ENCODE results near the gene ECSCR. TPM values are rescaled to one million over a fixed set of nuclear protein-coding genes. Genes with fewer than 3 reads are reported as not detected.

The ECSCR gene
- total RNA-seq, 4 donors from 2014 or later = 2.2 to 4.8 (median 3.6) TPM; not detected in 1

DNA sequence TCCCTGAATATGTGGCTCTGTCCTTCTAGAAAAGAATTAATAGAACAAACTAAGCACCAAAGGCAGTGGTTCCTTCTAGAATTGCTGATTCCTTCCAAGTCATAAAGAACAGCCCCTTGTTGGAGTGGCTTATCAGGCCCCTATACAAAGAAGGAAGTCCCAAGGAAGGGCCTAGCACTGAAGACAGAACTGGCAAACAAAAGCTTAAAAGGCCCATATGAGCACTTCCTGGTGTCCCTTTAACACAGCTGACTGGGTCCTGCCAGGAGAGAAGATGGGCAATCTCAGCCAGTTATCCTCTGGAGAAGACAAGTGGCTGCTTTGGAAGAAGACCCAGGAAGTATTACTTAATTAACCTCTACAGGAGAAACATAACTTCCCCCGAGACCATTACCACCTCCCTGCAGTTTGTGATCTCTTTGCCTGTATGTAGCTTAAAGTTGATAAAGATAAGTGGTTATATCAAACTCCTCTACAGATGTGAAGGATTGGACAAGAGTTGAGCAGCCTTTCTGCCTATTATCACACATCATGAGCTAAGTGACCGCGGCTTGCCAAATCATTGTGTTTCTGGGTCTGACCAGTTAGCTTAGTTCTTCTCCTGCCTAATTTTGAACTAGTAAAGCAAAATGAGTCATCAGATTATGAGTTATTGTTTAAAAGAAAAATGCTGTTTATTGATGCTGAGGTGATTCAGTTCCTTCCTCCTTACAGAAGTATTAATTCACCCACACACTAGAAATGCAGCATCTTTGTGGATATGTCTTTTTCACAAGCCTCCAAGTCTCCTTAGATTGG, 33.3 kb upstream of the ECSCR start:
- Histone ChIP-seq H3K36me3 (no peaks in the 10 kb centered on the region), H3K4me1 (peaks cover 0 to 11% (median 4%) of the 10 kb centered on the region in 4 donors), H3K4me3 (no peak overlapping the region), H3K9me3 (no peaks in the 10 kb centered on the region), H3K27me3 (no peaks in the 10 kb centered on the region), H3K27ac (no peak overlapping the region)
- intact Hi-C loops (cut with DNase I; ENCODE audit: low total_unique reads) = no loop called here
- 91 to 92% methylated on average over 2 to 3 of the region's 3 CpGs for WGBS, 2 donors (ENCODE audit: low coverage in 1 of 2)
- in situ Hi-C loops (cut with MboI; ENCODE audit: low pct_ligation_motif_present in 1 of 4, low pct_unique_long_range_greater_than_20kb in 1 of 4, low sequenced_read_pairs in 3 of 4) = no loop called here
- DNase-seq = no peak
- TF ChIP-seq POLR2AphosphoS5 (IDR thresholded peaks at IDR 0.05) = no peak
- TF ChIP-seq EP300 (IDR thresholded peaks at IDR 0.05; ENCODE audit: low read depth) = no peak
- TF ChIP-seq, protein P1, sequence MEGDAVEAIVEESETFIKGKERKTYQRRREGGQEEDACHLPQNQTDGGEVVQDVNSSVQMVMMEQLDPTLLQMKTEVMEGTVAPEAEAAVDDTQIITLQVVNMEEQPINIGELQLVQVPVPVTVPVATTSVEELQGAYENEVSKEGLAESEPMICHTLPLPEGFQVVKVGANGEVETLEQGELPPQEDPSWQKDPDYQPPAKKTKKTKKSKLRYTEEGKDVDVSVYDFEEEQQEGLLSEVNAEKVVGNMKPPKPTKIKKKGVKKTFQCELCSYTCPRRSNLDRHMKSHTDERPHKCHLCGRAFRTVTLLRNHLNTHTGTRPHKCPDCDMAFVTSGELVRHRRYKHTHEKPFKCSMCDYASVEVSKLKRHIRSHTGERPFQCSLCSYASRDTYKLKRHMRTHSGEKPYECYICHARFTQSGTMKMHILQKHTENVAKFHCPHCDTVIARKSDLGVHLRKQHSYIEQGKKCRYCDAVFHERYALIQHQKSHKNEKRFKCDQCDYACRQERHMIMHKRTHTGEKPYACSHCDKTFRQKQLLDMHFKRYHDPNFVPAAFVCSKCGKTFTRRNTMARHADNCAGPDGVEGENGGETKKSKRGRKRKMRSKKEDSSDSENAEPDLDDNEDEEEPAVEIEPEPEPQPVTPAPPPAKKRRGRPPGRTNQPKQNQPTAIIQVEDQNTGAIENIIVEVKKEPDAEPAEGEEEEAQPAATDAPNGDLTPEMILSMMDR (IDR thresholded peaks at IDR 0.05) = no peak
- TF ChIP-seq POLR2A (IDR thresholded peaks at IDR 0.05) = no peak

DNA sequence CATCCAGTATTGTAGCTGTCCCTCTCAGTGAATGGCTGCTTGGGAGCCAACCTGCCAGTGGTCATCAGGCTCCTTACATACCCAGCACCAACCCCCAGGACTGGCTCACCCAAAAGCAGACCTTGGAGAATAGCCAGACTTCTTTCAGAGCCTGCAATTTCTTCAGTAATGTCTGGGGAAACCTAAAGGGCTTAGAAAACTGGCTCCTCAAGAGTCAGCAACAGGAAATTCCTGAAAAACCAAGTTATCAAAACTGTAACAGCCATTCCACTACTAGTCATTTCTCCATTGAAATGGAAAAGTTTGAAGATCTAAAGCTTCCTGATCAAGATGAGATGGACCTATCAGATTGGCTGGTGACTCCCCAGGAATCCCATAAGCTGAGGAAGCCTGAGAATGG, 32.3 kb upstream of the ECSCR start:
- Histone ChIP-seq H3K36me3 (no peaks in the 10 kb centered on the region), H3K27me3 (no peaks in the 10 kb centered on the region), H3K27ac (no peak overlapping the region), H3K4me3 (no peak overlapping the region), H3K9me3 (no peaks in the 10 kb centered on the region), H3K4me1 (peaks cover 0 to 11% (median 4%) of the 10 kb centered on the region in 4 donors)
- in situ Hi-C loops (cut with MboI; ENCODE audit: low pct_ligation_motif_present in 1 of 4, low pct_unique_long_range_greater_than_20kb in 1 of 4, low sequenced_read_pairs in 3 of 4) = no loop called here
- intact Hi-C loops (cut with DNase I; ENCODE audit: low total_unique reads) = no loop called here
- TF ChIP-seq POLR2AphosphoS5 (IDR thresholded peaks at IDR 0.05) (no peak), EP300 (IDR thresholded peaks at IDR 0.05; ENCODE audit: low read depth) (no peak), POLR2A (IDR thresholded peaks at IDR 0.05) (no peak)
- TF ChIP-seq, protein P1 (IDR thresholded peaks at IDR 0.05) = no peak
- DNase-seq = no peak

DNA sequence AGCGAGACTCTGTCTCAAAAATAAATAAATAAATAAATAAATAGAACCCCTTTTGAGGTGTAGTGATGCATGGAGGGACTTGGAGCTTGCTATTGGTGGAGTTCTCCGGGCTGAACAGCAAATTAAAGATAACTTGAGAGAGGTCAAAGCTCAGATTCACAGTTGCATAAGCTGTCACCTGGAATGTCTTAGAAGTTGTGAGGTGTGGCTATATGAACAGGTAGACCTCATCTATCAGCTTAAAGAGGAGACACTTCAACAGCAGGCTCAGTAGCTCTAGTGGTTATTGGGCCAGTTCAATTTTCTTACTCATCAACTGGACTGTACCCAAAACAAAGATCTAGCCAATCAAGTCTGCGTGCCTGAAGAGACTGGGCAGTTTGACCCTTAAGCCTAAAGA, 31.7 kb upstream of the ECSCR start:
- H3K27me3 ChIP-seq = no peaks in the 10 kb centered on the region
- no peaks in the 10 kb centered on the region for H3K9me3 ChIP-seq
- no peak overlapping the region for H3K27ac ChIP-seq
- no peak overlapping the region for H3K4me3 ChIP-seq
- H3K4me1 ChIP-seq = peaks cover 0 to 11% (median 4%) of the 10 kb centered on the region in 4 donors
- no peak for DNase-seq
- TF ChIP-seq, protein P1 (IDR thresholded peaks at IDR 0.05) = no peak
- TF ChIP-seq POLR2AphosphoS5 (IDR thresholded peaks at IDR 0.05) = no peak
- TF ChIP-seq EP300 (IDR thresholded peaks at IDR 0.05; ENCODE audit: low read depth) = no peak
- no peak for TF ChIP-seq POLR2A (IDR thresholded peaks at IDR 0.05)
- H3K36me3 ChIP-seq = no peaks in the 10 kb centered on the region
- WGBS, 2 donors (ENCODE audit: low coverage in 1 of 2) = 67 to 83% methylated on average over 1 to 3 of the region's 3 CpGs
- intact Hi-C loops (cut with DNase I; ENCODE audit: low total_unique reads) = no loop called here
- in situ Hi-C loops (cut with MboI; ENCODE audit: low pct_ligation_motif_present in 1 of 4, low pct_unique_long_range_greater_than_20kb in 1 of 4, low sequenced_read_pairs in 3 of 4) = no loop called here

DNA sequence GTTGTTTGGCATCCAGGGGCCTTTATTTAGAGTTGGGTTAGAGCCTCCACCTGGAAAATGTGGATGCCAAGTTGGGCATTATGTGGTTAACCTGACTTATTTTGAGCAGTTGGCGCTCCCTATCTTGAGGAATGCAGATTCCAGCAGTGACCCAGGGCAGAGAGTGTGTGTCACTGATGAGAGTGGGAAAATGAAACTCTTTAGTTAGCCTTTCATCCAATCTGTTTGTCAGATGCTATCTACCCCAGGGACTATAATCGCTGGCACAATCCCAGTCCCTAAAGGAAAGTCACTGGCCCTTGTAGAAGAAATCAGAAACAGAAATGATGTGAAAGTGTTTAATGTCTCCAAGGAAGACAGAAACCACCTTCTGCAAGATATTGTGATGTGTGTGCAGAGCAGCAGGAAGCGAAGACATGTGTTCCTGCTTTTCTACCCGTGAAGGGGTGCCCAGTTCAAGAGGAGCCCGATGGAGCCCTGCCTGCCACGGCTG, 30.2 kb upstream of the ECSCR start:
- no peak for DNase-seq
- no peaks in the 10 kb centered on the region for H3K9me3 ChIP-seq
- in situ Hi-C loops (cut with MboI; ENCODE audit: low pct_ligation_motif_present in 1 of 4, low pct_unique_long_range_greater_than_20kb in 1 of 4, low sequenced_read_pairs in 3 of 4) (no loop called here), intact Hi-C loops (cut with DNase I; ENCODE audit: low total_unique reads) (no loop called here)
- no peak overlapping the region for H3K4me3 ChIP-seq
- H3K36me3 ChIP-seq = no peaks in the 10 kb centered on the region
- H3K4me1 ChIP-seq = peaks cover 0 to 11% (median 4%) of the 10 kb centered on the region in 4 donors
- WGBS, 2 donors (ENCODE audit: low coverage in 1 of 2) = 6 to 39% methylated on average over 4 to 6 of the region's 6 CpGs
- no peak overlapping the region for H3K27ac ChIP-seq
- no peaks in the 10 kb centered on the region for H3K27me3 ChIP-seq
- TF ChIP-seq POLR2A (IDR thresholded peaks at IDR 0.05) (no peak), POLR2AphosphoS5 (IDR thresholded peaks at IDR 0.05) (no peak), EP300 (IDR thresholded peaks at IDR 0.05; ENCODE audit: low read depth) (no peak)
- TF ChIP-seq, protein P1 (IDR thresholded peaks at IDR 0.05) = no peak

All from transverse colon (tissue), 4 donors.